Measurements from ENCODE around the gene C2orf81.
"Not testable (repeated sequence)": the region's sequence is repeated elsewhere in the genome, so short reads cannot be mapped to it uniquely, and the experiment has no call there.

The C2orf81 gene

GRCh38 chr2:74421221-74421870, at the start of gene C2orf81, which contains the start of gene WDR54:
Gene C2orf81 (minus strand): TSS chr2:74421619. CDS start chr2:74421560, 59 bp downstream.
Gene WDR54 (plus strand): TSS chr2:74421730. CDS start chr2:74422154, 424 bp downstream.
- peak; percentile 36 for DNase-seq

- not testable (repeated sequence) for DNase-seq
These were observed 49.3 kb upstream of the C2orf81 start for GRCh38 chr2:74470742-74471141.

GRCh38 chr2:74464406-74464805, 43.0 kb upstream of the C2orf81 start:
- no peak for DNase-seq

GRCh38 chr2:74462786-74463105, 41.3 kb upstream of the C2orf81 start:
- DNase-seq: no peak

- DNase-seq: no peak
These were observed 40.8 kb upstream of the C2orf81 start for GRCh38 chr2:74462054-74462785.

- DNase-seq: no peak
These were observed 40.0 kb upstream of the C2orf81 start for GRCh38 chr2:74461187-74462053.

- not testable (repeated sequence) for DNase-seq
These were observed 38.8 kb upstream of the C2orf81 start for GRCh38 chr2:74460187-74460586.

GRCh38 chr2:74459503-74460118, 38.2 kb upstream of the C2orf81 start:
- DNase-seq: not testable (repeated sequence)

- DNase-seq: no peak
These were observed 37.5 kb upstream of the C2orf81 start for GRCh38 chr2:74458938-74459363.

GRCh38 chr2:74458132-74458937, 36.9 kb upstream of the C2orf81 start, which contains the start of gene WBP1:
Gene WBP1 (plus strand): TSS chr2:74458438. CDS start chr2:74458603, 165 bp downstream.
- DNase-seq: peak; percentile 98

GRCh38 chr2:74457549-74458131, 36.2 kb upstream of the C2orf81 start:
- no peak for DNase-seq

- no peak for DNase-seq
These were observed 35.7 kb upstream of the C2orf81 start for GRCh38 chr2:74457129-74457548.

GRCh38 chr2:74454654-74455511, 33.5 kb upstream of the C2orf81 start, which contains the start of gene INO80B:
Gene INO80B (plus strand): TSS chr2:74455087. CDS start chr2:74455117, 30 bp downstream.
- peak; percentile 86 for DNase-seq

GRCh38 chr2:74450570-74451190, 29.3 kb upstream of the C2orf81 start:
- no peak for DNase-seq

GRCh38 chr2:74448771-74449170, 27.4 kb upstream of the C2orf81 start:
- no peak for DNase-seq

- no peak for DNase-seq
These were observed 26.0 kb upstream of the C2orf81 start for GRCh38 chr2:74447230-74447999.

GRCh38 chr2:74444498-74445318, 23.3 kb upstream of the C2orf81 start:
- DNase-seq: no peak
